Measurements from ENCODE around the gene SLC31A1. TPM values are rescaled to one million over a fixed set of nuclear protein-coding genes. Genes with fewer than 3 reads are reported as not detected.
A peak's percentile ranks its signal among the peaks of the same experiment; 100 is the strongest.
"Not testable (repeated sequence)": the region's sequence is repeated elsewhere in the genome, so short reads cannot be mapped to it uniquely, and the experiment has no call there.

SLC31A1 gene
- total RNA-seq, 4 donors from 2014 or later: 5.8 to 36.2 (median 15.4) TPM

GRCh38 chr9:113293285-113293878 is 72.0 kb downstream of the SLC31A1 start:
- DNase-seq: no peak
- Histone ChIP-seq H3K27ac (no peak overlapping the region), H3K27me3 (no peaks in the 10 kb centered on the region), H3K4me1 (peaks cover 0 to 12% (median 6%) of the 10 kb centered on the region in 4 donors), H3K4me3 (no peak overlapping the region), H3K36me3 (peaks cover 0 to 38% (median 16%) of the 10 kb centered on the region in 4 donors), H3K9me3 (no peaks in the 10 kb centered on the region)
- intact Hi-C loops (cut with DNase I; ENCODE audit: low total_unique reads): no loop called here
- in situ Hi-C loops (cut with MboI; ENCODE audit: low pct_ligation_motif_present in 1 of 4, low pct_unique_long_range_greater_than_20kb in 1 of 4, low sequenced_read_pairs in 3 of 4): no loop called here
- TF ChIP-seq EP300 (IDR thresholded peaks at IDR 0.05; ENCODE audit: low read depth) (no peak), POLR2AphosphoS5 (IDR thresholded peaks at IDR 0.05) (no peak), POLR2A (IDR thresholded peaks at IDR 0.05) (no peak), CTCF (IDR thresholded peaks at IDR 0.05) (no peak)
- WGBS, 2 donors (ENCODE audit: low coverage in 1 of 2): 53 to 75% methylated on average over 3 to 7 of the region's 7 CpGs

- peak; percentile 45 for DNase-seq
- in situ Hi-C loops (cut with MboI; ENCODE audit: low pct_ligation_motif_present in 1 of 4, low pct_unique_long_range_greater_than_20kb in 1 of 4, low sequenced_read_pairs in 3 of 4); H3K27ac ChIP-seq; H3K27me3 ChIP-seq; H3K4me1 ChIP-seq; H3K4me3 ChIP-seq; H3K9me3 ChIP-seq; intact Hi-C loops (cut with DNase I; ENCODE audit: low total_unique reads): not testable (repeated sequence)
- 27 to 52% methylated on average over 2 to 8 of the region's 8 CpGs for WGBS, 2 donors (ENCODE audit: low coverage in 1 of 2)
- peaks cover 0 to 16% (median 7%) of the 10 kb centered on the region in 4 donors for H3K36me3 ChIP-seq
Measured at GRCh38 chr9:113296247-113296646, 74.9 kb downstream of the SLC31A1 start.

- DNase-seq: no peak
- in situ Hi-C loops (cut with MboI; ENCODE audit: low pct_ligation_motif_present in 1 of 4, low pct_unique_long_range_greater_than_20kb in 1 of 4, low sequenced_read_pairs in 3 of 4) (no loop called here), intact Hi-C loops (cut with DNase I; ENCODE audit: low total_unique reads) (no loop called here)
- H3K4me1 ChIP-seq: peaks cover 0 to 9% (median 0%) of the 10 kb centered on the region in 4 donors
- no peak overlapping the region for H3K4me3 ChIP-seq
- no peak for TF ChIP-seq CTCF (IDR thresholded peaks at IDR 0.05)
- no peak for TF ChIP-seq EP300 (IDR thresholded peaks at IDR 0.05; ENCODE audit: low read depth)
- TF ChIP-seq POLR2AphosphoS5 (IDR thresholded peaks at IDR 0.05): no peak
- TF ChIP-seq POLR2A (IDR thresholded peaks at IDR 0.05): no peak
- no peaks in the 10 kb centered on the region for H3K27me3 ChIP-seq
- no peaks in the 10 kb centered on the region for H3K9me3 ChIP-seq
- 63 to 71% methylated on average over 1 to 9 of the region's 9 CpGs for WGBS, 2 donors (ENCODE audit: low coverage in 1 of 2)
- no peak overlapping the region for H3K27ac ChIP-seq
- peaks cover 0 to 9% (median 4%) of the 10 kb centered on the region in 4 donors for H3K36me3 ChIP-seq
Measured at GRCh38 chr9:113296796-113297558, 75.6 kb downstream of the SLC31A1 start.

GRCh38 chr9:113298311-113298710 is 77.0 kb downstream of the SLC31A1 start:
- DNase-seq: no peak
- 91 to 92% methylated on average over 6 to 8 of the region's 8 CpGs for WGBS, 2 donors (ENCODE audit: low coverage in 1 of 2)
- intact Hi-C loops (cut with DNase I; ENCODE audit: low total_unique reads) (no loop called here), in situ Hi-C loops (cut with MboI; ENCODE audit: low pct_ligation_motif_present in 1 of 4, low pct_unique_long_range_greater_than_20kb in 1 of 4, low sequenced_read_pairs in 3 of 4) (no loop called here)
- Histone ChIP-seq H3K36me3 (no peaks in the 10 kb centered on the region), H3K4me1 (peaks cover 0 to 12% (median 0%) of the 10 kb centered on the region in 4 donors), H3K27ac (no peak overlapping the region), H3K9me3 (no peaks in the 10 kb centered on the region), H3K27me3 (no peaks in the 10 kb centered on the region), H3K4me3 (no peak overlapping the region)
- TF ChIP-seq EP300 (IDR thresholded peaks at IDR 0.05; ENCODE audit: low read depth) (no peak), CTCF (IDR thresholded peaks at IDR 0.05) (no peak), POLR2A (IDR thresholded peaks at IDR 0.05) (no peak), POLR2AphosphoS5 (IDR thresholded peaks at IDR 0.05) (no peak)

Data from transverse colon (tissue), 4 donors.